Mammary epithelial cell (primary cell): ENCODE results near the gene MACROD1.

Experiments used
- CTCF ChIP-seq, 2 donors: IDR thresholded peaks in 1 of 2; conservative IDR thresholded peaks in 1 of 2; 2 replicates each; pipeline ENCODE4 v1.5.1; 2011 to 2012; ENCODE audit warnings: inconsistent platforms in 2 of 2, low read length in 2 of 2, mild to moderate bottlenecking in 2 of 2, control low read depth in 1 of 2, low read depth in 1 of 2; ENCODE audit not compliant: insufficient read depth in 1 of 2; ENCODE audit errors: extremely low read depth in 1 of 2
- EZH2 ChIP-seq: IDR thresholded peaks from 2 replicates; pipeline ENCODE4 v1.6.1; 2012; ENCODE audit warnings: low read length, inconsistent platforms, borderline replicate concordance

- TF ChIP-seq CTCF (conservative IDR thresholded peaks at IDR 0.05 in 1 of 2, IDR thresholded peaks at IDR 0.05 in 1 of 2; ENCODE audit: extremely low read depth in 1 of 2, insufficient read depth in 1 of 2, low read depth in 1 of 2, low read length in 2 of 2) = no peak
- no peak for TF ChIP-seq EZH2
Measured at GRCh38 chr11:64173616-64174355, 7.9 kb upstream of the MACROD1 start.
